HG02763 (cell line): ENCODE results near the gene AAGAB.

Experiments
- ATAC-seq: cut with Tn5 transposase; IDR thresholded peaks from one replicate; pipeline ENCODE4 v1.9.1; 2021; ENCODE audit warnings: mild to moderate bottlenecking, moderate library complexity; ENCODE audit not compliant: unreplicated experiment

Gene AAGAB

DNA sequence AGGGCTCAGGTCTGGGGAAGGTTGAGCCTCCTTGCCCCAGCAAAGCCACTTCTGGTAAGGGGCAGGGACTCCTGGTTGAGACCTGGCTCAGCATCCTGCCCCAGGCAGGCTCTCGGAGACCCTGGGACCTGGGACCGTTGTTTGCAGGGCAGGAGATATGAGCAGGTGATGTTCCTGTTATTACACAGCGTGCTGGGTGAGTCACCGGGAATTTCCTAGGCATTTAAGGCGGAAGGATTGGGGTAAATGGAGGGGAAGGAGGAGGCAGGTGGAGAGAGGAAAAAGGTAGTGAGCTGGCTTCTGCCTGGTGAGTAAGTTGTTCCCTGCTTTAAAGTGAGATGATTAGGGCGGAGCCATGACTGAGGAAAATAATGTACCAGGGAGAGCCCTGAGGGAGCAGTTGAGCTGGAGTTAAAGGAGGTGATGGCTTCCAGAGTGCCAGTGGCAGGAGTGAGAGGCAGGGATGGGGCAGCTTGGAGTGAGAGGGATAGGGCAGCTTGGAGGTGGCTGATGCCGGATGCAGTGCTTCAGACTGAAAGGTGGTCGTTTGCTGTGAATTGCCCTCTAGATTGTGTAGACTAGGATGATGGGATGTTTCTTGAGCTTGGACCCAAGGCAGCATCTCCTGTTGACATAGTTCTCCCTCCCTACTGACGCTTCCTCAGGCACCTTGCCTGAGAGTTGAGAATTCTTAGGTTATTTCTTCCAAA lies 79.4 kb downstream of the AAGAB start:
- ATAC-seq: no peak

DNA sequence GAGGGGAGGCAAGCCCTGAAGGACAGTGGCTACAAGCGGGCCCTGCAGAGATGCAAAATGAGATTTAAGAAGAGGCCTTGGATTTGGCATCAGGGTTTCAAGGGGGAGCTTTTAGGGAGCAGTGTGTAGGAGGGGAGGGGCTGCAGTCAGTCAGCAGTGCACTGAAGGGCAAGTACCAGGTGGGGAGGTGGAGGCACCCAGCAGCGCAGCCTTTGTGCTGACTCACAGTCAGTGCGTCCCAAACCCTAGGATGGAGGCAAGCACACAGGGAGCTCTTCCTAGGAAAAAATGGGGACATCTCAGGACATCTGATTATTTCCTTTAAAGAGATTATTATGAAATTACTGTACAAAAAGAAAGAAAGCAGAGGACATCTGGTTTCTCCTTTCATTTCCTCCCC lies 80.0 kb downstream of the AAGAB start:
- no peak for ATAC-seq

DNA sequence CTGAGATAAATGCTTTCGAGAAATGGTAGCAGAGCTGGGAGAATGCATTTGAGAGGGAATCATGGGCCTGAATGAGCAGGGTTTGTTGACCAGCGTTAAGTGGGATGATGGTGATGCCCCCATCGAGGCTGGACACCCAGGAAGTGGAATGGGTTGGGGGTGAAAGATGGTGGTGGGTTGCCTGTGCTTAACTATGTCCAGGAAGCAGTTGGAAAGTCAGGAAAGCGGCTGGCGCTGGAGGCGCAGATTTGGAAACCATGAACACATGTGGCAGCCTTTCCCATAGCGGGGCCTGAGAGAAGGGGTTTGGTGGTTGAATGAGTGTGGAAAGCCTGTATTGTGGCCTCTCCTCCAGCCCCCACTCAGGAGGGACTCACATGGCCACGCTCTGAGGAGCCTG lies 80.7 kb downstream of the AAGAB start:
- no peak for ATAC-seq

DNA sequence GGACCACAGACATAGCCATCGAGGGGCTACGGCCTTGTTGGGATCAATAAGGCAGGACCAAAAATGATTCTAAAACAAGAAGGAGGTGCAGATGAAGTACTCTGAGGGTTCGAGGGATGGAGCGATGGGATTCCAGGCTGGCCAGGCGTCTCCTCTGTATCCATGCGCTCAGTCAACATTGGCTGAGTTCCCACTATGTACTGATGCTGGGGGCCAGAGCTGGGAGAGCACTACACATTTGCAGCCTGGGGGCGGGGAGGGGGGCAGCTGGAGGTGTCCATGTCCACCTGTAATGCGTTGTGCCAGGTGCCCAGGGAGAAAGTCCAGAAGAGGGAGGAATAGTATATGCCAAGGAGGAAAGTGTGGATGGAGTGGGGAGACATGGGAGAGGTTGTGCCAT lies 81.5 kb downstream of the AAGAB start:
- no peak for ATAC-seq

DNA sequence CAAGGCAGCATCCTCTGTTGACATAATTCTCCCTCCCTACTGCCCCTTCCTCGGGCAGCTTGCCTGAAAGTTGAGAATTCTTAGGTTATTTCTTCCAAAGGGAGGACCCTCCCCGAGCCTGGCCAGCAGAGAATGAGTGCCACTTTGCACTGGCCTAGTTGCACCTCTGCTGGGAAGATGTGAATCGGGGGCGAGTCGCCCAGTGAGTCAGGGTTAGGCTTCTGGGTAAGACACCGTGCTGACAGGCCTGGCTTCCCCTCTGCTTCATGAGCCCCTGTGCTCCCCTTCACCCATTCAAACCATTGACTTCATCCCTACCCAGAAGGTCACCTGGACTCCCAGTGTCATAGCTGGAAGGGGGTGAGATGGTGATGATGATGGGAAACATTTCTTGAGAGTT lies 82.3 kb downstream of the AAGAB start:
- ATAC-seq: no peak

DNA sequence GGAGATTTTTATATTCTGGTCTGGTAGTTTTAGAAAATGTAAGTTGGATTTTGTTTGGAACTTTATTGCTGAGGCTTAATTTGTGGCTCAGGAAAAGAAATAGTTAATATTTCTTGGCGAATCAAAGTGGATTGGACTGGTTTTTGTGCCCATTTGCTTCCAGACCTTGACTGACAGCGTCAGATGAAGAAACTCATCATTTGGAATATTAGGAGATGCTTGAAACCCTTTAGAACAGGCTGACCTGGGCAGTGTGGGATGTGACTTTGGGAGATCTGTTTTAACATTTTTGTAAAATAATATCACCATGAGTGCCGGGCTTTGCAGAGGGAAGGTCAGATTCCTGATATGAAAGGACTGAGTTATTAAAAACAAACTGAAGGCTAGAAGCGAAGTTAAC lies 83.0 kb downstream of the AAGAB start:
- ATAC-seq: no peak

DNA sequence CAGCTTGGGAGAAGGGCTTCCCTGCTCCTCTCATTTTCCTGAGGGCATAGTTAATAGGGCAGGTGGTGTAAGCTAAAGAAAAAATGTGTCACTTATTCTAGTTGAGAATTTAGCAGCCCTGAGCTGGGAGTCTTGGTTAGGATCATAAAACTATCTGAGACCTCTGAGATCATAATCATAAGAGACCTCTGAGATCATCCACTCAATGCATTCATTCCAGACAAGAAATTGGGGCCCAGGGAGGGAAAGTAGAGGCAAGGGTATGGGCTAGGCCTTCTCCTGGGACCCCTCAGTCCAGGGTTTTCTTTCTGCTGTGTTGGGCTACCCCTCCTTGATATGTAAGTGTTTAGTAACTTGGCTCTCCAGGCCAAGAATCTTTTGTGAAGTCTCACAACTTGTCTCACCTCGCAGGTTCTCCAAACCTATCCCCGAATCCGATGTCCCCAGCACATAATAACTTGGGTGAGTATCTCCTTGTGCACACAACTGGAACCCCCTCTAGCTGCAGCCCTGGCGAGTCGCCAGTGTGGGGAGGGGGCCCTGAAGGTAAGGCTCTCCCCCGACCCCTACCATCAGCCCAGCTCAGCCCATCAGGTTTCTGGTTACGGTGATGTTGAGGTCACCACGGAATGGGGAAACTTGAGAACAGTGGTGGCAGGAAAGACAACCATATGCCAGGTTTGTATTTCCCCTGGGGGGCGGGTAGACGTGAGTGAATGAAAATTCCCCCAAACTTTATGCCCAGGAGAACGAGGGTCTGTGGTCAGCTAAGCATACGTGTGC lies 84.1 kb downstream of the AAGAB start:
- no peak for ATAC-seq

DNA sequence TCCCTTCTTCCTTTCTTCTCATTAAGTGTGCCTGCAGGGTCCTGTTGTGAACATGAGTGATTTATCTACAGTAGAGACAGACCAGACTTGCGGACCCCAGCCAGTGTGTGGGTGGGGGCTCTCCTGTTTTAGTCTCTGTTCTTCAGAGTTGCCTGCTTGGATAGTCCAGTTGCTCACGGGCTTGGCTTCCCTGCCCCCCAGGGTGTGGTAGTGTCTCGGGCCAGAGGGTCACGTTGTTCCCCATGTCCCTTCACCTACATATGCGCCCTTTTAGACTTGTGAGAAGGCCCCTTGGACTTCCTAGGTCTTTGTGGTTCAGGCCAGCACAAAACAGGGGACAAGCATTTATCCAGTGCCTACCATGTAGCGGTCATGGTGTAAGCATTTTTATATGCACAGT lies 85.8 kb downstream of the AAGAB start:
- no peak for ATAC-seq

DNA sequence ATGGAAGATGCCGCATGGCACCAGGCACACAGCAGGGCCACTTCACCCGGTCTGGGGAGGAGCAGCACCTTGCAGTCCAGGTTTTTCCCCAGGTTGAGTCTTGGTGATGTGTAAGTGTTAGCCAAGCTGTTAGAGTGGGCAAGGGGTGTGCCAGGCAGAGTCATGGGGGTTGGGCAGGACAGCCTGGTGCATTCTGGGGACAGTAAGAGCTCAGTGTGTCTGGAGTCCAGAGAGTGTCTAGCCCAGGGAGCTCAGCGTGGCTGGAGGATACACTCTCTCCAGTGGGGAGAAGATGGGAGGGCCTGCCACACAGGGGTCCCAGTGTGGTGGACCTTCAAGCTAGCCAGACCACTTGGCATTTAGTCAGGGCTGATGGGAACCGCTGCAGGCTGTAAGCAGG lies 87.4 kb downstream of the AAGAB start:
- ATAC-seq: no peak

DNA sequence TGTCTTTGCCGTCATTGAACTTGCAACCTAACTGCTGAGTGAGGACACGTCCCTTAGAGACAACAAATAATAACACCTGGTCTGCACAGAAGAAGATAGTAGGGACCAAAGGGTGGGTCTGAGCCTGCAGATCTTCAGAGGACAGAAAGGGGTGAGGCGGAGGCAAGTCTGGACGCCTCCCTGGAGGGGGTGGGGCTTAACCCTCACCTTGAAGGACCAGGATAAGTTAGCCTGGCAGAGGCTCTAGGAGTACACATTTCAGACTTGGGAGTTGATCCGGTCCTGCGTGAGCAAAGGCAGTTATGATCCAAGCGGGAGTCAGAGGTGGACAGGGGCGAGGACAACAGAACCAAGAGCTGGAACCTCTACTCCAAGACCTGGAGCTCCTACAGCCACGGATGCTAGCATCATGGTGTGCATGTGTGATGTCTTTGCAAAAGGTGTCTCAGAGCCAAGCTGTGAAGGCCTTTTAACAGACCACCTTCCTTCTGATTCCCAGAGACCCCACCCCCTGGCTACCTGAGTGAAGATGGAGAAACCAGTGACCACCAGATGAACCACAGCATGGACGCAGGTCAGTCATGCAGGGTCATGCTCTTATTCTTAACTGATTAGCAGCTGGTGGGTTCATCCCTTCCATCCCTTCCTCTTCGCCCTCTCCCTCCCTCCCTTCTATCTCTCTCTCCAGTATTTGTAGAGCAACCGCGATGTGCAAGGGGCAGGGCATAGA lies 88.0 kb downstream of the AAGAB start:
- no peak for ATAC-seq

DNA sequence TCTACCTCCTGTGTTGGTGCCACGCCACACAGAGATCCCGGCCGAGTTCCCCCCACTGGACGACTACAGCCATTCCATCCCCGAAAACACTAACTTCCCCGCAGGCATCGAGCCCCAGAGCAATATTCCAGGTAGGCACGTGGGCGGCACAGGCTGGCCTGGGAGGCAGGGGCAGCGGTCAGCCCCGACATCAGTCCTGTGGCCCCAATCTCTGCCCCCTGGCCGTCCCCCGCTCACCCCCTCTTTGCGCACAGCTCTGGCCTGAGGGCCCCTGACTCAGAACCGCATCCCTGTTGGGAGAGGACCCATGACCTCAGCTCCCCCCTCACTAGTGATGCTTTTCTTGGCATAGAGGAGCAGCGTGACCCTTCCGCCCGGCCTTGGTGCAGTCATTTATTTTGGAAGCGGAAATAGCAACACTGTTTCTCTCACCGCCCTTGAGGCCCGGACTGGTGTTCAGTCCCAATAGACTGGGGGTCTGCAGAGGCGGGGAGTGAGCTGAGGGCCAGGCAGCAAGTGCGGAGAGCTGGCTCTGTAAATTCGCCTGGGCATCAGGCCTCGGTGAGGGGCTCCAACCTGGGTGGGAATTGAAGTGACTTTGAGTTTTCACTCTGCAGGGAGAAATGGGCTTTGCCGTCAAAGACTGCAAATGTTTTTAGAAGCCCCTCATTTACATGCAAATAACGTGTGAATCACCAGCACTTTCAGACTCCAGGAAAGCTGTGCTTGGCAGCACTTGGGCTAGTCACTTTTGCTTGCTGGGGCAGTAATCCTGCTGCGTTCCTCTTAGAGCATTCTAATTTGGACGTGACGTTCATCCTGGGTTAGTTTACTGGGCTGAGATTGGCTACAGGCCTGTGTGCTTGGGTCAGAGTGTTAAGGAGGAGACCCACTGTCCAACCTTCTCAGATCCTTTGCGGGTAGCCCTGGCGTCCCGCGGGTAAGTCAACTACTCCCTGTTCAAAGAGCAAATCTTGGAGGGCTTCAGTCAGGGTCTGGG lies 88.9 kb downstream of the AAGAB start:
- no peak for ATAC-seq

DNA sequence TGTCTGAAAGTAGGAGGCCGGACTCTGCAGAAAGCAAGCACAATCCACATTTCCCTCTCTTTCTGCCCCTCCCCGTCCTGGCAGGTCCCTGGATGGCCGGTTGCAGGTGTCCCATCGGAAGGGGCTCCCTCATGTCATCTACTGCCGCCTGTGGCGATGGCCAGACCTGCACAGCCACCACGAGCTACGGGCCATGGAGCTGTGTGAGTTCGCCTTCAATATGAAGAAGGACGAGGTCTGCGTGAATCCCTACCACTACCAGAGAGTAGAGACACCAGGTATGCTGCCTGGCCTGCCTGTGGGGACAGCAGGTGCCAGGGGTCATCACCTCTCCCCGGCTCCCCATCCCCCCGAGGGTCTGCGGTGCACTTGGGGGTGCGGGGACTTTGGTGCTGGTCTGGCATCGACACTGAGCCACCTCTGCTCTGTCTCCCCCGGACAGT lies 89.6 kb downstream of the AAGAB start:
- ATAC-seq: no peak

DNA sequence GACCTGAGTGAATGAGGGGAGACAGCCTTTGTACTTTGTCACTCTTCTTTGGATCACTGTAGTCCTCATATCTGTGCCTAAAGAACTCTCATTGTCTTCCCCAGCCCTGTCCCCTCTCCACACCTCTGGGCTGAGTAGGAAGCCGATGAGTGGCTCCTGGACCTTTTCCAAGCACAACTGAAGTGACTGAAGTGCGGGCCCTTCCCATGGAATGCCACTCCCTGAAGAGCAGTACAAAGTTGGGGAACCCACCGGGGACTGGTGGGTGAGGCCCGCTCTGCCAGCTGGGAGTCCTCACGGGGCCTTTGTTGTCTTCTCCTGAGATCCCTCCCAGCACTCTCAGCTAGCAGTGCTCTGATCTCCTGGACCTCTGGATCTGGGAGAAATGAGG lies 90.1 kb downstream of the AAGAB start:
- no peak for ATAC-seq

DNA sequence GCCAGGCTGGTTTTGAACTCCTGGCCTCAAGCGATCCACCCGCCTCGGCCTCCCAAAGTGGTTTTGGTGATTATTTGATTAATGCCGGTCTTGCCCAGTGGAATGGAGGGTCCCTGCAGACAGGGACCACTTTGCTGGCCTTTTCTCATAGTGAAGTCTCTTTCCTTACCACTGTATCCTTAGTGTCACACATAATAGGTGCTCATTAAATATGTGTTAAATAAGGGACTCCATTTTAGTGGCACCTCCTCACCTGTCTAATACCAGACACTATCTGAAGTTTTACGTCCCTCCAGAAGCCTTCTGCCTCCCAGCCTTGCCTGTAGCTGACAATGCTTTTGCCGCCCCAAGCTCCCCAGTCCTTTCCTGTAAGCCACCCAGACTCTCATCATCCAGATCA lies 91.3 kb downstream of the AAGAB start:
- ATAC-seq: no peak

DNA sequence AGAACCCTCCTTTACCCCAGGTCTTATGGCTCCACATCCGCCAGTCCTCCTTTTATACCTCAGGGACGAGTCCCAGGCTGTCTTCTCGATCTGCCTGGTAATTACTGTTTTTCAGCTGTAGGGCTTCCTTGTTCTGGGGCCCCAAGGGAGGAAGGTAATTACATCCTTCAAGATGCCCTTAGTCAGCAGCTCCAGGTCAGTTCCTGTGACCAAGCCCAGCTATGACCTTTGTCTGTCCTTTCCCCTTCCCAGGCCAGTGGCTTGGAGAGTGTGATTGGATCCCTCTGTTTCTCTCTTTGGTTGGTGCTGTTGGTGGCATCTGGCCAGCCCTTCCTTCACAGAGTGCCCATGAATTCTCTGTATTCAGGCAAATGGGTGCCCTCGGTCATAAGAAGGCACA lies 92.6 kb downstream of the AAGAB start:
- no peak for ATAC-seq

DNA sequence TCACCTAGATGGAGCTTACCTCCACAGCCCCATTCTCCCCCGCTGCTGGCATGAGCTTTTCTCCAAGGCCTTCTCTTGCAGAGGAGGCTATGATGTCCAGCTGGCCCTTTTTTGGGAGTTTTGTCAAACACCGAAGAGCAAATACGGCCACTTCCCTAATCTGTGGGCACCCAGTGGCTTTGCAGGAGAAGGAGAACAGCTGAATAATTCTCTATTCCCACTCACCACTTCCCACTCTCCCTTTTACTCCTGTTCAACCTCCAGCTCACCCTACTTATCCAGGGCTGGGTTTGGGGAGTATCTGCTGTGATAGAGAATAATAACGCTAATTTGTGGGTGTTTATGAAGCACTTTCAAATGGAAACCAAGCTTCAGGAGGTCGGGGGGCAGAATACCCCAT lies 93.0 kb downstream of the AAGAB start:
- ATAC-seq: no peak

DNA sequence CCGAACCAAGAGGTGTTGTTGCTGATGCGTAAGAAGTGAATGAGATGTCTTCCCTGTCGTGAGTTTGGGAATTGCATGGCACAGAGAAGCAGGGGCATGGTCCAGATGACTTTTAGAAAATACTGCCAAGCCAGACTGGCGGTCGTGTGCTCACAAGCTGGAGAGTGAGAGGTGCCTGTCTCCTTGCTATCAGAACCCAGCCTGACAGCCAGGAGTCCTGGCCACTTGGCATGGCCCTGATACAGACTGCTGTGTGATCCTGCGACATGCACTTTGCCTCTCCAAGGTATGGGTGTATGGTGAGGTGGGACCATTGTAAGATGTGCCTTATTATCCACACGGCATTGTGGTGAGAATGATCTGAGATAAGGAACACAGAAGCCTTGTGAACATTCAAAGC lies 96.1 kb downstream of the AAGAB start:
- no peak for ATAC-seq

DNA sequence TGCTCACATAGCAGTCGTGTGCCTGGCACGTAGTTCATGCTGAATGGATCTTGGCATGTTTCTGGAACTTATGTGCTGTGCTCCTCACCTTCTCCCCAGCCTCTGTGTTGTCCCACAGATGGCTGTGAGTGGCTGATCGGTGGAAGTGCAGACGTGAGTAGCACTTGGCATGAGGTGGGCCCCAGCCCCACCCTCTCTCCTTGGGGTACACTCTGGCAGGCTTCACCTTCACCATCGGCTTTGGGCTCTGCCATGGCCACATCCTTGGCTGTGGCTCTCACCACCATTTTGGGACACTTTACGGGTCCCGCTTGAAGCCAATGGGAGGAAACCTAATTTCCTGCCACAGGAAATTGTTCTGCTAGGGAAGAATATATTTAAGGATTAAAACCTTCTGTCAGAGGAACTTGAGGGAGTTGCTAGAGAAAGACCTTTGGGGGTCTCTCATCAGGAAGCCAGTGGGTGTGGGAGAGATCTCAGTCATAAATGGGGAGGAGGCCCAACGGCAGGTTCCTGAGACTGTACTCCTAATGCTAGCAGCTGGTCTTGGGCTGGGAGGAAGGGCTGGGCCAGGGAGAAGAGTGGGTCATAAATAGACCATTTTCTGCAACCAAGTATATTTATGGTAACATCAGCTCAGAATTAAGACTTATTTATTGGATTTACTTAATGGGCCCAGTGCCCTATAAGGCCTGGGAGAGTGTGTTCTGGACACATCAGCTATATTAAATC lies 96.8 kb downstream of the AAGAB start:
- no peak for ATAC-seq

DNA sequence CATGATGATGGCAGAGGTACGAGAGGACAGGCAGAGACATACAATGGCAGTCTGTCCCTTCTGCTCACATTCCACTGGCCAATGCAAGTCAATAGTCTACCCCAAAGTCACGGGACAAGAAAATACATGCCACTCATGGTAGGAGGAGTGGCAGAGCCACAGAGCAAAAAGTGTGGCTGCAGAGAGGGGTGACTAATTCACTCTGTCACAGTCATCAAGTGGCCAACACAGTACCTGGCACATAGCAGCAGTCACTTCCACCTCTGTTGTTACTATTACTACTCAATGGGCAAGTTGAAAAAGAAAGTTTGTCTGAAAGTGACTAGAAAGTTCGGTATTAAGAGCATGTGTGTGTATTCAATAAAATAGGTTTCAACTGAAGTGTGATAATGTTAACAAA lies 97.6 kb downstream of the AAGAB start:
- no peak for ATAC-seq

DNA sequence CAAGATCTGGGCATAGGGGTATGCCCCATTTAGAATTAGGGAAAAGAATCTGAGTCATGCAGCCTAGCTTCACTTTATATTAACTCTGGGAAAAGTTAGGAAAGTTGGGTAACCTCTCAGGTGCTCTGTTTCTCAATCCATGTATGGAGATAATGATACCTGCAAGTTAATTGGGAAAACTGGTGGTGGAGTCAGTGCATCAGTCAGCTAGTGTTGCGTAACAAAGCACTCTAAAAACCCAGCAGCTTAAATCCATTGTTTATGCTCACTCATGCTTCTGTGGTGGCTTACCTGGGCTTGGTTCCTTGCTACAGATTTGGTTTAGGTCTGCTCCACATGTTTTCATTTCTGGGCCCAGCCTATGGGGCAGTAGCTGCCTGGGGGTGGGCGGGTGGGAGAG lies 98.0 kb downstream of the AAGAB start:
- ATAC-seq: no peak
